Transverse colon (tissue), 4 donors: ENCODE measurements around the gene GGACT. TPM values are rescaled to one million over a fixed set of nuclear protein-coding genes. Genes with fewer than 3 reads are reported as not detected.

Experiments used
- DNase-seq: peaks from one replicate; pipeline ENCODE4 v3.0.0-alpha.2; 2019
- H3K27ac ChIP-seq, 4 donors: fragments of 200-600 bp; sonication (generic); 2 replicates each; pipeline ENCODE4 v1.5.1; 2016 to 2018; ENCODE audit warnings: inconsistent platforms in 4 of 4
- H3K27me3 ChIP-seq: fragments of 200-600 bp; sonication (generic); 2 replicates; pipeline ENCODE4 v1.5.1; 2017; ENCODE audit warnings: inconsistent platforms
- H3K36me3 ChIP-seq, 4 donors: fragments of 200-600 bp; sonication (generic); 2 replicates each; pipeline ENCODE4 v1.5.1; 2017 to 2019; ENCODE audit warnings: inconsistent platforms in 4 of 4
- H3K4me1 ChIP-seq, 4 donors: fragments of 200-600 bp; sonication (generic); 2 replicates each; pipeline ENCODE4 v1.5.1; 2017 to 2020; ENCODE audit warnings: inconsistent platforms in 4 of 4
- H3K4me3 ChIP-seq, 4 donors: fragments of 200-600 bp; sonication (generic); 1 replicate in 1 of 4; 2 replicates in 3 of 4; pipeline versions ENCODE4 v1.5.1 to v1.6.1; 2017 to 2019; ENCODE audit warnings: inconsistent platforms in 4 of 4
- H3K9me3 ChIP-seq, 2 donors: fragments of 200-600 bp; sonication (generic); 2 replicates each; pipeline ENCODE4 v1.5.1; 2017 to 2019; ENCODE audit warnings: inconsistent platforms in 2 of 2
- CTCF ChIP-seq, 5 experiments: fragments of 200-600 bp in 3 of 5; fragments of 450-650 bp in 2 of 5; sonication (generic) in 3 of 5; IDR thresholded peaks; 1 replicate in 2 of 5; 2 replicates in 3 of 5; pipeline ENCODE4 v1.5.1; 2016 to 2017; ENCODE audit warnings: antibody characterized with exemption in 5 of 5, inconsistent platforms in 3 of 5, mild to moderate bottlenecking in 2 of 5, moderate library complexity in 1 of 5
- EP300 ChIP-seq: sonication (generic); formaldehyde crosslinking; IDR thresholded peaks from one replicate; pipeline ENCODE4 v1.6.1; 2017; ENCODE audit warnings: antibody characterized with exemption, low read depth
- POLR2A ChIP-seq: fragments of 450-650 bp; IDR thresholded peaks from one replicate; pipeline ENCODE4 v1.6.1; 2016; ENCODE audit warnings: antibody characterized with exemption, mild to moderate bottlenecking, moderate library complexity
- POLR2AphosphoS5 ChIP-seq, 3 donors: sonication (generic); formaldehyde crosslinking; IDR thresholded peaks; one replicate each; pipeline ENCODE4 v1.6.1; 2016; ENCODE audit warnings: antibody characterized with exemption in 3 of 3
- WGBS, 2 donors: methylation state at CpG; one replicate each; pipeline ENCODE4 v1.1.5; 2018; ENCODE audit warnings: low coverage in 1 of 2; 5-methylcytosine and 5-hydroxymethylcytosine counted together
- in situ Hi-C, 4 donors: fragments of 200-750 bp; cut with MboI; loops; one replicate each; pipeline versions ENCODE4 v1.15.0 to v1.15.1; 2017; ENCODE audit warnings: low sequenced_read_pairs in 3 of 4, low pct_ligation_motif_present in 1 of 4, low pct_unique_long_range_greater_than_20kb in 1 of 4
- intact Hi-C: fragments of 100-400 bp; cut with DNase I; formaldehyde crosslinking; loops from one replicate; pipeline ENCODE4 v1.15.1; 2023; ENCODE audit warnings: low total_unique reads
- total RNA-seq, 4 donors: library from RNA; depleted of rRNA; stranded (reverse); fragments of >200 nt; gene quantifications; one replicate each; pipeline ENCODE4 v1.1.0, GENCODE V29; 2016

The GGACT gene
- total RNA-seq, 4 donors from 2014 or later, result 6.4 to 9.2 (median 8.8) TPM; not detected in 1

- Histone ChIP-seq H3K27me3 (no peaks in the 10 kb centered on the region), H3K4me3 (no peak overlapping the region), H3K4me1 (no peaks in the 10 kb centered on the region), H3K27ac (no peak overlapping the region), H3K36me3 (peaks cover 0 to 6% (median 0%) of the 10 kb centered on the region in 4 donors), H3K9me3 (no peaks in the 10 kb centered on the region)
- intact Hi-C loops (no loop called here), in situ Hi-C loops (no loop called here)
- DNase-seq, result no peak
- WGBS, 2 donors, result 89% methylated on average over 19 of the region's 19 CpGs; no CpG with 5 or more reads in 1 of the 2 donors
- no peak for TF ChIP-seq CTCF (IDR thresholded peaks at IDR 0.05)
- TF ChIP-seq EP300, result no peak
- TF ChIP-seq POLR2AphosphoS5 (IDR thresholded peaks at IDR 0.05), result no peak
- no peak for TF ChIP-seq POLR2A
Measured at GRCh38 chr13:100533588-100534041, 55.0 kb downstream of the GGACT start.

GRCh38 chr13:100532836-100533435 is 55.7 kb downstream of the GGACT start:
- Histone ChIP-seq H3K4me3 (no peak overlapping the region), H3K4me1 (no peaks in the 10 kb centered on the region), H3K27me3 (no peaks in the 10 kb centered on the region), H3K9me3 (no peaks in the 10 kb centered on the region), H3K27ac (no peak overlapping the region), H3K36me3 (peaks cover 0 to 6% (median 0%) of the 10 kb centered on the region in 4 donors)
- intact Hi-C loops, result no loop called here
- TF ChIP-seq EP300, result no peak
- TF ChIP-seq POLR2AphosphoS5 (IDR thresholded peaks at IDR 0.05), result no peak
- no peak for TF ChIP-seq POLR2A
- no peak for TF ChIP-seq CTCF (IDR thresholded peaks at IDR 0.05)
- in situ Hi-C loops, result no loop called here
- no peak for DNase-seq
- 96% methylated on average over 14 of the region's 14 CpGs; no CpG with 5 or more reads in 1 of the 2 donors for WGBS, 2 donors

- no peak overlapping the region for H3K27ac ChIP-seq
- H3K4me1 ChIP-seq, result no peaks in the 10 kb centered on the region
- no peak for DNase-seq
- H3K36me3 ChIP-seq, result peaks cover 0 to 6% (median 0%) of the 10 kb centered on the region in 4 donors
- 98% methylated on average over 59 of the region's 60 CpGs; no CpG with 5 or more reads in 1 of the 2 donors for WGBS, 2 donors
- no peaks in the 10 kb centered on the region for H3K9me3 ChIP-seq
- H3K4me3 ChIP-seq, result no peak overlapping the region
- TF ChIP-seq POLR2A (no peak), POLR2AphosphoS5 (IDR thresholded peaks at IDR 0.05) (no peak), EP300 (no peak), CTCF (IDR thresholded peaks at IDR 0.05) (no peak)
- no peaks in the 10 kb centered on the region for H3K27me3 ChIP-seq
- in situ Hi-C loops, result no loop called here
- intact Hi-C loops, result no loop called here
Measured at GRCh38 chr13:100532090-100532766, 56.4 kb downstream of the GGACT start.

- H3K36me3 ChIP-seq, result peaks cover 0 to 6% (median 0%) of the 10 kb centered on the region in 4 donors
- TF ChIP-seq EP300 (no peak), POLR2A (no peak), POLR2AphosphoS5 (IDR thresholded peaks at IDR 0.05) (no peak), CTCF (IDR thresholded peaks at IDR 0.05) (no peak)
- H3K4me1 ChIP-seq, result no peaks in the 10 kb centered on the region
- no peak for DNase-seq
- H3K9me3 ChIP-seq, result no peaks in the 10 kb centered on the region
- intact Hi-C loops (no loop called here), in situ Hi-C loops (no loop called here)
- H3K4me3 ChIP-seq, result no peak overlapping the region
- no peaks in the 10 kb centered on the region for H3K27me3 ChIP-seq
- H3K27ac ChIP-seq, result no peak overlapping the region
- WGBS, 2 donors, result 79 to 86% methylated on average over 6 to 11 of the region's 11 CpGs
Measured at GRCh38 chr13:100530671-100531213, 57.8 kb downstream of the GGACT start.
